C4-2B (cell line): ENCODE results near the gene TM6SF1.

ENCODE experiments used
- ZFX ChIP-seq: fragments of 450-650 bp; IDR thresholded peaks from 2 replicates; pipeline ENCODE4 v1.6.1; 2017
- TF ChIP-seq, protein P1 (sequence below): fragments of 450-650 bp; conservative IDR thresholded peaks from 2 replicates; pipeline ENCODE4 v1.5.1; 2017; ENCODE audit warnings: mild to moderate bottlenecking

DNA sequence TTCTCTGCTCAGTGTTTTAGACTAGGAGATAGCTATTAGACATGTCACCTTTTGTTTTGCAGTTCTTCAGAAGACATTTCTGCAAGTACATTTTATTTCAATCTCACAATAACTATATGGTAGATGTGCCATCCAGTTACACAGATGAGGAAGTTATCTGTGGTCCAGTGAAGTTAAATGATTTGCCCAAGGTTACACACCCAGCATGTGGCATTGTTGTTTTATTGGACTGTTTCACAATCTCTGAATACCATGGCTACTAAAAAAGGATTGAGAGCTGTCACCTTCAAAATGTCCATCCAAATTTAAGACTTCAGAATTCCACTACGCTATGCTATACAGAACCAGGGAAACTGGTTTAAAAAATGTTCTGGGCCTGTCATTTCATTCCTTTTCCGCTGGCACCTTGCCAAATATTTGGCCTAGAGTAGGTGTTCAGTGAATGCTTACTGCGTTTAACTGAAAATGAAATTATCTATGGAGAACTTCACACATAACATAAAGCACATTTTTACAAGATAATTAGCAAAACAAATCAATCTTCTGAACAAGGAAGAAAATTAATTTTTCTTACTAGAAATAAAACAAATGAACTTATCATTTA is 20.2 kb downstream of the TM6SF1 start:
- TF ChIP-seq, protein P1, sequence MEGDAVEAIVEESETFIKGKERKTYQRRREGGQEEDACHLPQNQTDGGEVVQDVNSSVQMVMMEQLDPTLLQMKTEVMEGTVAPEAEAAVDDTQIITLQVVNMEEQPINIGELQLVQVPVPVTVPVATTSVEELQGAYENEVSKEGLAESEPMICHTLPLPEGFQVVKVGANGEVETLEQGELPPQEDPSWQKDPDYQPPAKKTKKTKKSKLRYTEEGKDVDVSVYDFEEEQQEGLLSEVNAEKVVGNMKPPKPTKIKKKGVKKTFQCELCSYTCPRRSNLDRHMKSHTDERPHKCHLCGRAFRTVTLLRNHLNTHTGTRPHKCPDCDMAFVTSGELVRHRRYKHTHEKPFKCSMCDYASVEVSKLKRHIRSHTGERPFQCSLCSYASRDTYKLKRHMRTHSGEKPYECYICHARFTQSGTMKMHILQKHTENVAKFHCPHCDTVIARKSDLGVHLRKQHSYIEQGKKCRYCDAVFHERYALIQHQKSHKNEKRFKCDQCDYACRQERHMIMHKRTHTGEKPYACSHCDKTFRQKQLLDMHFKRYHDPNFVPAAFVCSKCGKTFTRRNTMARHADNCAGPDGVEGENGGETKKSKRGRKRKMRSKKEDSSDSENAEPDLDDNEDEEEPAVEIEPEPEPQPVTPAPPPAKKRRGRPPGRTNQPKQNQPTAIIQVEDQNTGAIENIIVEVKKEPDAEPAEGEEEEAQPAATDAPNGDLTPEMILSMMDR: no peak
- no peak for TF ChIP-seq ZFX
